Measurements from ENCODE around the gene CGB2. TPM values are rescaled to one million over a fixed set of nuclear protein-coding genes. Genes with fewer than 3 reads are reported as not detected.

The CGB2 gene
- total and polyA plus RNA-seq, 2 of the 4 experiments (the other 2 are of a cell fraction) = not detected

DNA sequence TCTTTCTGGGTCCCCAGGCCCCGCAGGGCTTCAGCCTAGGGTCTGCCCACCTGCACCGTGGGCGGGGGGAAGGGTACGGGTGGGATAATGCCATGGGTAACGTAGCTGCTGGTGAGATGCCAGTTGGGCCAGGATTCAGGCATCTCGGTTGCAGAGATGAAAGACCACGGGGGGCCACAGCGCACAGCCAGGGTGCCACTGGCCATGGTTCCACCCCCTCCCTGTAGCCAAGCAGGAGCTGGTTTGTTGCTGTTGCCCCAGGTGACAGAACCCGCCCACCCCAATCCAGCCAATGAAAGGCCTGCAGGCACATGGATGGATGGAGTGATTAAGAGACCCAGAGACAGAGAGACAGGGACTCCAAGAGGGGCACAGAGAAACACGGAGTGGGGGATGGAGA lies 26.9 kb downstream of the CGB2 start:
- CTCF ChIA-PET = no interaction called here
- 0% methylated on average over 1 of the region's 10 CpGs; no CpG with 5 or more reads in 1 of the 2 experiments for WGBS, 2 experiments (ENCODE audit: extremely low coverage in 2 of 2, insufficient read length in 1 of 2)
- Histone ChIP-seq H3K27me3 (ENCODE audit: control insufficient read depth, insufficient read depth, low read length) (peaks cover 9% of the 10 kb centered on the region; the same call in 1 of the 2 replicates), H3K23ac (ENCODE audit: low read depth, low read length) (no peak overlapping the region), H2BK20ac (ENCODE audit: low read depth, low read length) (no peak overlapping the region), H3K56ac (ENCODE audit: extremely low read depth, insufficient read depth, low read length) (no peak overlapping the region), H3K4ac (ENCODE audit: low read depth, low read length) (no peak overlapping the region), H3K9ac (ENCODE audit: low read depth, low read length) (no peak overlapping the region), H3K4me1 (ENCODE audit: control insufficient read depth, insufficient read depth, low read length) (peaks cover 2% of the 10 kb centered on the region; the same call in 1 of the 2 replicates), H2BK15ac (ENCODE audit: low read depth, low read length) (no peak overlapping the region), H2BK5ac (ENCODE audit: low read depth, low read length, poor library complexity, severe bottlenecking) (no peak overlapping the region), H2AK5ac (ENCODE audit: low read depth, low read length) (no peak overlapping the region), H3K9me1 (ENCODE audit: insufficient read depth, low read length) (no peaks in the 10 kb centered on the region), H4K20me1 (ENCODE audit: insufficient read depth, low read length) (no peaks in the 10 kb centered on the region), H3K4me2 (ENCODE audit: low read depth, low read length) (no peak overlapping the region), H3K79me1 (ENCODE audit: low read depth in 1 of 2, low read length in 2 of 2) (peaks cover 0 to 5% of the 10 kb centered on the region in 2 experiments; a peak in 3 of 4 replicates), H4K8ac (ENCODE audit: low read depth in 2 of 2, low read length in 2 of 2) (no peak overlapping the region), H2AFZ (replicated peaks; ENCODE audit: low read length, poor library complexity) (no peak overlapping the region), H3K14ac (replicated peaks; ENCODE audit: low read depth, low read length) (no peak overlapping the region), H4K91ac (ENCODE audit: insufficient read depth, low read depth, low read length) (no peak overlapping the region), H3K4me3 (ENCODE audit: insufficient read depth, low read depth, low read length) (no peak overlapping the region), H2AK9ac (replicated peaks; ENCODE audit: low read depth, low read length, poor library complexity) (peak overlapping the region; percentile 55), H3K9me3 (ENCODE audit: control insufficient read depth, insufficient read depth, low read length) (no peaks in the 10 kb centered on the region), H4K5ac (ENCODE audit: low read depth, low read length) (no peak overlapping the region), H2BK120ac (ENCODE audit: low read depth, low read length) (no peak overlapping the region), H3K36me3 (ENCODE audit: control insufficient read depth, insufficient read depth, low read length) (no peaks in the 10 kb centered on the region), H3K27ac (ENCODE audit: insufficient read depth, low read length) (no peak overlapping the region), H3K18ac (ENCODE audit: low read depth, low read length) (no peak overlapping the region)
- BruUV-seq (replicated peaks) = no TSS peak
- POLR2A ChIA-PET (ENCODE audit: unreplicated experiment) = no interaction called here
- intact Hi-C loops (cut with micrococcal nuclease) (loop anchor here (5.0 kb wide), 1 partner anchor 66 kb away; the partner anchor contains the start of genes GYS1 and RUVBL2), in situ Hi-C loops (cut with MboI; ENCODE audit: low sequenced_read_pairs) (no loop called here), dilution Hi-C loops (cut with HindIII; ENCODE audit: low sequenced_read_pairs, unreplicated experiment) (no loop called here)
- DNase-seq (peak; percentile 25), ATAC-seq (ENCODE audit: low read depth) (no peak)
- TF ChIP-seq CEBPB (IDR thresholded peaks at IDR 0.05; ENCODE audit: low read depth, low read length) = no peak
- TF ChIP-seq POLR2A (IDR thresholded peaks at IDR 0.05; ENCODE audit: low read depth, low read length) = no peak
- no peak for TF ChIP-seq RAD21 (IDR thresholded peaks at IDR 0.05; ENCODE audit: low read length)
- TF ChIP-seq CHD1 (IDR thresholded peaks at IDR 0.05; ENCODE audit: low read depth, low read length) = no peak

Data from IMR-90 (cell line).